Stimulated activated CD8-positive, alpha-beta memory T cell treated with anti-CD3 and anti-CD28 coated beads, Interleukin-12 subunit alpha, Interleukin-12 subunit beta, amount 100 ng/mL, for 4 hours (primary cell): ENCODE data around the gene RNF145.
"Not testable (repeated sequence)": the region's sequence is repeated elsewhere in the genome, so short reads cannot be mapped to it uniquely, and the experiment has no call there.

ENCODE experiments used
- DNase-seq: peaks from one replicate; pipeline ENCODE4 v3.0.0-alpha.2; 2020; ENCODE audit warnings: low read depth

Gene RNF145

GRCh38 chr5:159209438-159210209 lies at the start of gene RNF145:
RNF145 (minus strand) TSS chr5:159209553; CDS start chr5:159203617, 5,936 bp downstream.
- peak; percentile 93 for DNase-seq

GRCh38 chr5:159258361-159258760 lies 49.0 kb upstream of the RNF145 start:
- DNase-seq = no peak

- no peak for DNase-seq
These were observed 48.4 kb upstream of the RNF145 start for GRCh38 chr5:159257629-159258283.

- no peak for DNase-seq
These were observed 47.7 kb upstream of the RNF145 start for GRCh38 chr5:159257007-159257406.

- no peak for DNase-seq
These were observed 42.8 kb upstream of the RNF145 start for GRCh38 chr5:159252195-159252594.

GRCh38 chr5:159249158-159249557 lies 39.8 kb upstream of the RNF145 start:
- DNase-seq = no peak

- DNase-seq = no peak
These were observed 35.5 kb upstream of the RNF145 start for GRCh38 chr5:159244890-159245289.

- no peak for DNase-seq
These were observed 34.8 kb upstream of the RNF145 start for GRCh38 chr5:159244163-159244562.

GRCh38 chr5:159243385-159243784 lies 34.0 kb upstream of the RNF145 start:
- no peak for DNase-seq

GRCh38 chr5:159242656-159243055 lies 33.3 kb upstream of the RNF145 start:
- DNase-seq = no peak

- no peak for DNase-seq
These were observed 32.7 kb upstream of the RNF145 start for GRCh38 chr5:159241946-159242552.

GRCh38 chr5:159240301-159240870 lies 31.0 kb upstream of the RNF145 start:
- DNase-seq = no peak

- not testable (repeated sequence) for DNase-seq
These were observed 26.6 kb upstream of the RNF145 start for GRCh38 chr5:159235871-159236520.

GRCh38 chr5:159231167-159231566 lies 21.8 kb upstream of the RNF145 start:
- no peak for DNase-seq

- DNase-seq = no peak
These were observed 21.3 kb upstream of the RNF145 start for GRCh38 chr5:159230657-159231056.

GRCh38 chr5:159228097-159228496 lies 18.7 kb upstream of the RNF145 start:
- not testable (repeated sequence) for DNase-seq

- DNase-seq = no peak
These were observed 18.1 kb upstream of the RNF145 start for GRCh38 chr5:159227452-159227851.

- DNase-seq = no peak
These were observed 17.1 kb upstream of the RNF145 start for GRCh38 chr5:159226451-159226850.

- DNase-seq = no peak
These were observed 15.1 kb upstream of the RNF145 start for GRCh38 chr5:159224471-159224870.

- no peak for DNase-seq
These were observed 14.1 kb upstream of the RNF145 start for GRCh38 chr5:159223469-159223868.

GRCh38 chr5:159220206-159220605 lies 10.9 kb upstream of the RNF145 start:
- no peak for DNase-seq

- DNase-seq = no peak
These were observed 9.3 kb upstream of the RNF145 start for GRCh38 chr5:159218595-159219023.
